Progenitor cell of endocrine pancreas (in vitro differentiated cells): ENCODE results near the gene CNIH1. TPM values are rescaled to one million over a fixed set of nuclear protein-coding genes. Genes with fewer than 3 reads are reported as not detected.
"Not testable (repeated sequence)": the region's sequence is repeated elsewhere in the genome, so short reads cannot be mapped to it uniquely, and the experiment has no call there.

ENCODE experiments used
- DNase-seq: peaks from one replicate; pipeline ENCODE4 v3.0.0; 2021; ENCODE audit warnings: low spot score; ENCODE audit not compliant: unreplicated experiment
- H3K27ac Mint-ChIP-seq: 2 replicates; pipeline ENCODE4 v1.8.0; 2021; ENCODE audit warnings: mild to moderate bottlenecking, moderate library complexity, mixed read lengths
- H3K27me3 Mint-ChIP-seq: 2 replicates; pipeline ENCODE4 v1.8.0; 2021; ENCODE audit warnings: mixed read lengths
- H3K36me3 Mint-ChIP-seq: 2 replicates; pipeline ENCODE4 v1.8.0; 2022; ENCODE audit warnings: mixed read lengths; ENCODE audit not compliant: insufficient read depth
- H3K4me1 Mint-ChIP-seq: 2 replicates; pipeline ENCODE4 v1.8.0; 2021; ENCODE audit warnings: low read depth, mixed read lengths
- H3K4me3 Mint-ChIP-seq: 2 replicates; pipeline ENCODE4 v1.8.0; 2021; ENCODE audit warnings: low read depth, mild to moderate bottlenecking, moderate library complexity, mixed read lengths
- H3K9me3 Mint-ChIP-seq: 2 replicates; pipeline ENCODE4 v1.8.0; 2021; ENCODE audit warnings: low read depth, mixed read lengths
- CTCF ChIP-seq: fragments of 200-600 bp; sonication (generic); IDR thresholded peaks from one replicate; pipeline ENCODE4 v1.5.0; 2021; ENCODE audit warnings: antibody characterized with exemption, mild to moderate bottlenecking; ENCODE audit not compliant: unreplicated experiment
- total RNA-seq: library from RNA; stranded (reverse); gene quantifications from 2 replicates; pipeline ENCODE4 v1.2.1, GENCODE V29; 2021

The CNIH1 gene
- total RNA-seq, 1 donor from 2014 or later = 106 TPM

- H3K27ac Mint-ChIP-seq = no peak overlapping the region
- no peaks in the 10 kb centered on the region for H3K27me3 Mint-ChIP-seq
- no peak for DNase-seq
- no peaks in the 10 kb centered on the region for H3K9me3 Mint-ChIP-seq
- no peaks in the 10 kb centered on the region for H3K36me3 Mint-ChIP-seq
- H3K4me1 Mint-ChIP-seq = peaks cover 13% of the 10 kb centered on the region
- H3K4me3 Mint-ChIP-seq = no peak overlapping the region
- no peak for TF ChIP-seq CTCF
Observed at GRCh38 chr14:54392131-54392859, 48.9 kb downstream of the CNIH1 start.

GRCh38 chr14:54387328-54387727, 53.8 kb downstream of the CNIH1 start:
- no peaks in the 10 kb centered on the region for H3K36me3 Mint-ChIP-seq
- no peak overlapping the region for H3K4me3 Mint-ChIP-seq
- no peaks in the 10 kb centered on the region for H3K9me3 Mint-ChIP-seq
- no peak for DNase-seq
- H3K27me3 Mint-ChIP-seq = peaks cover 7% of the 10 kb centered on the region
- peaks cover 20% of the 10 kb centered on the region for H3K4me1 Mint-ChIP-seq
- no peak overlapping the region for H3K27ac Mint-ChIP-seq
- TF ChIP-seq CTCF = no peak

- no peak for TF ChIP-seq CTCF
- Mint-ChIP-seq H3K4me3 (no peak overlapping the region), H3K9me3 (peaks cover under 1% of the 10 kb centered on the region), H3K36me3 (no peaks in the 10 kb centered on the region), H3K4me1 (peaks cover 20% of the 10 kb centered on the region), H3K27ac (no peak overlapping the region), H3K27me3 (peaks cover 7% of the 10 kb centered on the region)
- DNase-seq = no peak
Observed at GRCh38 chr14:54385556-54385955, 55.6 kb downstream of the CNIH1 start.

- H3K4me3 Mint-ChIP-seq = no peak overlapping the region
- H3K9me3 Mint-ChIP-seq = peaks cover 9% of the 10 kb centered on the region
- DNase-seq = no peak
- H3K27ac Mint-ChIP-seq = no peak overlapping the region
- H3K4me1 Mint-ChIP-seq = peaks cover 19% of the 10 kb centered on the region
- peaks cover 7% of the 10 kb centered on the region for H3K27me3 Mint-ChIP-seq
- no peaks in the 10 kb centered on the region for H3K36me3 Mint-ChIP-seq
- no peak for TF ChIP-seq CTCF
Observed at GRCh38 chr14:54383835-54384234, 57.3 kb downstream of the CNIH1 start.

- Mint-ChIP-seq H3K36me3 (no peaks in the 10 kb centered on the region), H3K9me3 (peaks cover 9% of the 10 kb centered on the region), H3K4me1 (peaks cover 5% of the 10 kb centered on the region), H3K27ac (no peak overlapping the region), H3K27me3 (peaks cover 7% of the 10 kb centered on the region), H3K4me3 (no peak overlapping the region)
- DNase-seq = no peak
- no peak for TF ChIP-seq CTCF
Observed at GRCh38 chr14:54381821-54382220, 59.4 kb downstream of the CNIH1 start.

- H3K27me3 Mint-ChIP-seq, H3K4me1 Mint-ChIP-seq, H3K4me3 Mint-ChIP-seq: not testable (repeated sequence)
Observed at GRCh38 chr14:54380558-54380957, 60.6 kb downstream of the CNIH1 start.

GRCh38 chr14:54378893-54379292, 62.3 kb downstream of the CNIH1 start:
- not testable (repeated sequence) for H3K9me3 Mint-ChIP-seq, DNase-seq, H3K4me1 Mint-ChIP-seq, H3K4me3 Mint-ChIP-seq, H3K27me3 Mint-ChIP-seq, H3K27ac Mint-ChIP-seq, H3K36me3 Mint-ChIP-seq

More at GRCh38 chr14:54380558-54380957, 60.6 kb downstream of the CNIH1 start:
- DNase-seq, H3K36me3 Mint-ChIP-seq, H3K27ac Mint-ChIP-seq, H3K9me3 Mint-ChIP-seq: not testable (repeated sequence)
